RWPE1 (cell line): Measurements from ENCODE around the gene ENDOD1.

Source experiments
- CTCF ChIA-PET: fragments of 350-600 bp; sonication (Branson Sonifier 250); formaldehyde crosslinking; extraction: SDS; loops from one replicate; lab custom pipeline; 2021; lab: Yijun Ruan, JAX
- POLR2A ChIA-PET: fragments of 400-600 bp; formaldehyde crosslinking; extraction: SDS; loops from one replicate; lab custom pipeline; 2020; ENCODE audit warnings: antibody characterized with exemption; ENCODE audit not compliant: low non-redundant PET; lab: Yijun Ruan, JAX
- DNase-seq: peaks from one replicate; pipeline ENCODE4 v3.0.0; 2012; ENCODE audit warnings: low spot score
- H3K27ac ChIP-seq: fragments of 450-650 bp; 2 replicates; pipeline ENCODE4 v1.5.1; 2017
- CTCF ChIP-seq: fragments of 450-650 bp; conservative IDR thresholded peaks from 2 replicates; pipeline ENCODE4 v1.5.1; 2017; ENCODE audit warnings: low read depth, mild to moderate bottlenecking

ENDOD1 gene

GRCh38 chr11:95157824-95158223 is 68.2 kb downstream of the ENDOD1 start:
- POLR2A ChIA-PET = no interaction called here
- DNase-seq = no peak
- no peak for TF ChIP-seq CTCF
- CTCF ChIA-PET = no interaction called here
- H3K27ac ChIP-seq = no peak overlapping the region

GRCh38 chr11:95161248-95161647 is 71.6 kb downstream of the ENDOD1 start:
- no peak overlapping the region for H3K27ac ChIP-seq

DNA sequence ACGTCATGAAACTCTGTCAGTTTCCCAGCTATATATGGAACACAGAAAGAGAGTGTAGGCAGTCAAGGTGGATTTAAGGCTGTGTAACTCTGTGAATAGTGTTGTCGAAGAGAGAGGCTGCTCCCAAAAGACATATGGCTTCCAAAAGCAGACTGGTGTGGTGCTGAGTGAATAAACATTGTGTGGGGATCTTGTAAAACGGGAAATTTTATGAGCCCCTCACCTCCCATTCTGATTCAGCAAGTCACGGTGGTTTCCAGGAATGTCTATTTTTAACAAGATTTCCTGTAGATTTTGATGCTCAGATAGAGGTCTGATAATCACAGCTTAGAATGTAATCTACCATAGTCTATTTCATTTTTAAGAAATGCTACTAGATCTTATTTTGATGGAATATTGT is 73.5 kb downstream of the ENDOD1 start:
- ChIA-PET POLR2A (no interaction called here), CTCF (interaction anchor here (0.6 to 1.5 kb wide), 2 partner anchors 542 to 580 kb away, joined by 4 read pairs; no protein-coding TSS in a partner anchor)
- no peak overlapping the region for H3K27ac ChIP-seq
- DNase-seq = no peak
- no peak for TF ChIP-seq CTCF

More at GRCh38 chr11:95161248-95161647, 71.6 kb downstream of the ENDOD1 start:
- TF ChIP-seq CTCF = no peak
- ChIA-PET POLR2A (no interaction called here), CTCF (interaction anchor here (0.6 kb wide), 1 partner anchor 547 kb away, joined by 3 read pairs; no protein-coding TSS in a partner anchor)
- no peak for DNase-seq

GRCh38 chr11:95165638-95166037 is 76.0 kb downstream of the ENDOD1 start:
- DNase-seq = no peak
- ChIA-PET CTCF (interaction anchor here (1.4 kb wide), 1 partner anchor 540 kb away, joined by 5 read pairs; no protein-coding TSS in a partner anchor), POLR2A (no interaction called here)
- no peak for TF ChIP-seq CTCF
- H3K27ac ChIP-seq = no peak overlapping the region

- no peak for DNase-seq
- ChIA-PET POLR2A (interaction anchor here (0.7 kb wide), 1 partner anchor 546 kb away, joined by 5 read pairs; no protein-coding TSS in a partner anchor), CTCF (interaction anchor here (0.6 to 1.4 kb wide), 3 partner anchors 12 to 539 kb away, joined by 3 to 5 read pairs (median 4); no protein-coding TSS in a partner anchor)
- no peak overlapping the region for H3K27ac ChIP-seq
- TF ChIP-seq CTCF = no peak
Observed at GRCh38 chr11:95166781-95167180, 77.1 kb downstream of the ENDOD1 start.

DNA sequence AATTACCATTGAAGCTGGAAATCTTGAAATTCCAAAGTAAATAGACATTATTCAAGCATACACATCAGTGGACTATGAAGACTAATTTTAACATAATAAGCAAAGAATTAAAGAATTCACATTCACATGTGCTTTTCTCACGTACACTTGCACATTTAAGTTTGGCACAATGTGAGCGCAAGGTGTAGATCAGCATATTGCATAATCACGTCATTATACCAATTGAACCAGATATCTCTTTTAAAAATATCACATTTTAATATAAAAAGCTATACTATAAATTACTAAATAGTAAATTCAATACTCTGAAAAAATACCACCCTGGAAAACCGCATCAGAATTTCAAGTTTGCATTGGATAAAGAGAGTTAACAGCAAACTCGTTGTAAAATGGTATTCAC is 80.6 kb downstream of the ENDOD1 start:
- no peak overlapping the region for H3K27ac ChIP-seq
- ChIA-PET CTCF (no interaction called here), POLR2A (no interaction called here)
- no peak for DNase-seq
- TF ChIP-seq CTCF = no peak
